GM21381 (cell line): ENCODE data around the gene C5.
"Not testable (repeated sequence)": the region's sequence is repeated elsewhere in the genome, so short reads cannot be mapped to it uniquely, and the experiment has no call there.

ENCODE experiments used
- ATAC-seq: cut with Tn5 transposase; IDR thresholded peaks from one replicate; pipeline ENCODE4 v1.9.1; 2021; ENCODE audit warnings: mild to moderate bottlenecking, moderate library complexity; ENCODE audit not compliant: unreplicated experiment

Gene C5

DNA sequence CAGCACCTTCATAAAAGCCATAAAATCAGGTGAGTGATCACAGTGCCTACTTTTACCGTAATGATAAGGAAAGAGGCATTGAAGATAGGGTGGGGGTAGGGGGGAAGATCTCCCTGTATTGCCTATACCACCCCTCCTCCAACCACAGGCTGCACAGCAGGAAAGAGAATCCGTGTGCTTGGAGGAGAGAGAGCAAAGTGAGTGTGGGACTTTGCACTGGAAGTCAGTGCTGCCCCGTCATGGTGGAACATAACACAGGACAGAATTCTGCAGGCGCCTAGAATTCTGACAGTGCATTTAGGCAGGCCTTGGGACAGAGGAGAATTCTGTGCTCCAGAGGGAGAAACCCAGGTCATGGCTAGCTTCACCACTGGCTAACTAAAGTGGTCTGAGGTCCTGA, 3.5 kb upstream of the C5 start:
- ATAC-seq, result no peak

GRCh38 chr9:121048618-121049017, 1.5 kb downstream of the C5 start:
- no peak for ATAC-seq

GRCh38 chr9:121048175-121048574, 1.9 kb downstream of the C5 start:
- no peak for ATAC-seq

DNA sequence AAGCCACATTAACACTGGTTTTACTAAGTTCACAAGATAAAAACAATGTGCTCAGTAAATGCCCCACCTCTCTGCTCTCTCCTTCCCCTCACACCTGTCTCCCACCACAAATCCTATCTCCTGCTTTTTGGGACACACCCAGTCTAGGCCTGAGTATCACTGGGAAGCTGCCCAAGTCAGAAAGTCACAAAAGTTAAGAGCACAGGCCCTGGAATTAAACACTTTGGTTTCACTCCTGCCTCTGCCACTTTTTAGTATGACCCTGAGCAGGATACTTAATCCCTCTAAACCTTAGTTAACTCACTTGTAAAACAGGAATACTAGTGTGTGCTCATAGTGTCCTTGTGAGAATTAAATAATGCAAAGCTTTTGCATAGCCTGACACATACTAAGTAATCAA, 11.3 kb downstream of the C5 start:
- ATAC-seq, result no peak

DNA sequence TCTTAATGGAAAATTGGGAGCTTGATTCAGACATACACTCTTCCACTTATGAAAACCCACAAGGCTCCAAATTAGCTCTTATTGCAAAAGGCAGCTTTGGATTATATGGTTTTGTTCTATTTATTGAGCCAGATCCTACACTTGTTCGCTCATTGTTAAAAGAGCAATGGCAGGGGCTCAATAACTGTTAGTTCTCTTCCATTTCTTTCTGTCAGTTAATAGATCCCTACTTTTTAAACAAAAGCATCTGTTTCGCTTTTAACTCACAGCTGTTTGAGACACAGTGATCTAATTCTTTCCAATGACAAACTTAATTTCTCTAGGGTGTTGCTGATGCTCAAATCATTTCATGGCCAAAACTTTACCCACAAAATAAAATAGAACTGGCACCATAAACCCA, 11.7 kb downstream of the C5 start:
- ATAC-seq, result no peak

DNA sequence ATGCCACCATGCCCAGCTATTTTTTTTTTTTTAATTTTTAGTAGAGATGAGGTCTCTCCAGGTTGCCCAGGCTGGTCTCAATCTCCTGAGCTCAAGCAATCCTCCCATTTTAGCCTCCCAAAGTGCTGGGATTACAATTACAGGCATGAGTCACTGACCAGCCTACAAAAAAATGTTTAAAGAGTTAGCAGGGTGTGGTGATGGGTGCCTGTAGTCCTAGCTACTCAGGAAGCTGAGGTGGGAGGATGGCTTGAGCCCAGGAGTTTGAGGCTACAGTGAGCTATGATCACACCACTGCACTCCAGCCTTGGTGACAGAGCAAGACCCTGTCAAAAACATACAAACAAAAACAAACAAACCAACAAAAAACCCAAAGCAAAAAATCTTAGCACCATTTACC, 14.4 kb downstream of the C5 start:
- not testable (repeated sequence) for ATAC-seq

DNA sequence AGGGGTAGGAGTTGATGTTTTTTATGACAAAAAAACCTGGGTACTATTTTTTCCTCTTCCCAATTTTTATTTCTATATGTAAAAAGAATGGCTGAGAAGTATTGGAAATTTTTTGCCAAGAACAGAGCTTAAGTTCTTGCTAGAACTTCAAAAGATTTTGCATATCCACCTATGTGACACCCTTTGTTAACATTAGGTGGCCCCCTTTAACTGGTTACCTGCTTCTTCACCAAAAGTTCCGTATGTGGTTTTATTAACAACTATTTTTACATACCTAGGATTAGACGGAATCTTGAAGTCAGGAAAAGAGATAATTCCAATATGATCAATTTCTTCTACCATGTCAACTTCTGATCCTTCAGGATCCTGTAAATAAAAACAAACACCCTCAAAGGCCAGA, 15.5 kb downstream of the C5 start:
- ATAC-seq, result no peak

DNA sequence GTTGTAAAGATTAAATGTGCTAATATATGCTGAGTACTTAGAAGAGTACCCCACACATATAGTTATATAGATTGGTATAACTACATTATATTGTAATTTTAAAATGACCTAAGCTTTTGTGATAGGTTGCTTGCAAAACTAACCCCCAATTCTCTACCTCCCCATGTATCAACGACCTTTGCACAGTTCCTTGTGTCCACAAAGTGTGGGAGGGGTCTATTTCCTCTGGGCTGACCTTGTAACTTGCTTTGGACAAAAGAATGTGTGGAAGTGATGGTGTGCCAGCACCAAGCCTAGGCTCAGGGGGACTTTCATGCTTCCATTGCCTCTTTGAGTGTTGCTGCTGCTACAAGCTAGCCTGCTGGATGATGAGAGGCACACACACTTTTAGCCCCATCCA, 20.6 kb downstream of the C5 start:
- ATAC-seq, result no peak

DNA sequence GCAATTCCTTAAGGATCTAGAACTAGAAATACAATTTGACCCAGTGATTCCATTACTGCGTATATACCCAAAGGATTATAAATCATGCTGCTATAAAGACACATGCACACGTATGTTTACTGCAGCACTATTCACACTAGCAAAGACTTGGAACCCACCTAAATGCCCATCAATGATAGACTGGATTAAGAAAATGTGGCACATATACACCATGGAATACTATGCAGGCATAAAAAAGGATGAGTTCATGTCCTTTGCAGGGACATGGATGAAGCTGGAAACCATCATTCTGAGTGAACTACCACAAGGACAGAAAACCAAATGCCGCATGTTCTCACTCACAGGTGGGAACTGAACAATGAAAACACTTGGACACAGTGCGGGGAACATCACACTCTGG, 21.8 kb downstream of the C5 start:
- ATAC-seq, result not testable (repeated sequence)

GRCh38 chr9:121026768-121027167, 23.3 kb downstream of the C5 start:
- ATAC-seq, result no peak

- ATAC-seq, result no peak
These were observed 23.8 kb downstream of the C5 start for GRCh38 chr9:121026260-121026691.

DNA sequence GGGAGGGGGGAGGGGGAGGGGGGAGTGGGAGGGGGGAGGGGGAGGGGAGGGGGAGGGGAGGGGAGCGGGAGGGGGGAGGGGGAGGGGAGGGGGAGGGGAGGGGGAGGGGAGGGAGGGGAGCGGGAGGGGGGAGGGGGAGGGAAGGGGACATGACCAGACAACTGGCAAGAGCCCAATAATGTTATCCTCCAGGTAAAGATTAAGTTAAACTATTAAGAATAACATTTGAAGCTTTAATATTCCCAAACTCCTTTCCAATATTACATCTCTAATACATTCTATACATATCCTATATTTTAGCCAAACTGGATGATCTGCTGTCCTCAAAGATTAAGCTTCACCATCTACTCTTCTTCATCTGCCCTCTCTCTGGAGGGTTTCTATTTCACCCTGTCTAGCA, 25.8 kb downstream of the C5 start:
- no peak for ATAC-seq

- ATAC-seq, result no peak
These were observed 27.0 kb downstream of the C5 start for GRCh38 chr9:121023064-121023463.

- no peak for ATAC-seq
These were observed 28.8 kb downstream of the C5 start for GRCh38 chr9:121021301-121021700.

GRCh38 chr9:121019273-121019672, 30.8 kb downstream of the C5 start:
- ATAC-seq, result no peak

DNA sequence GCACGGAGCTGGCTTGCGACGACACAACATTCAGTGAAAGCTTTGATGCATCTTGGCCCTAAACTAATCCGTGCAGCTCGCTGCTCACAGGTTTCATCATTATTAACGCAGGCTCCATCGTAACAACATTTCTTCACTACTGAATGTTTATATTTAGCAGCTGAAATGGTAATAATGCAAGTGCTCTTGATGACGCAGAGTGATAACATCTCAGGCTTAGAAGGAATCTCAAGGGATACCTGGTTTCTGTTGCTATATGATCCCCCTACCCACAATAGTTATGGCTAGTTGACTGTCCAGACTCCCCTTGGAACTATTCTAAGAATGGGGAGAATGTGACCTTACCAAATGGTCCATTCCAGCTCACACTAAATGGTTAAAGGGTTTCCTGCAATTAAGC, 36.2 kb downstream of the C5 start:
- ATAC-seq, result no peak

DNA sequence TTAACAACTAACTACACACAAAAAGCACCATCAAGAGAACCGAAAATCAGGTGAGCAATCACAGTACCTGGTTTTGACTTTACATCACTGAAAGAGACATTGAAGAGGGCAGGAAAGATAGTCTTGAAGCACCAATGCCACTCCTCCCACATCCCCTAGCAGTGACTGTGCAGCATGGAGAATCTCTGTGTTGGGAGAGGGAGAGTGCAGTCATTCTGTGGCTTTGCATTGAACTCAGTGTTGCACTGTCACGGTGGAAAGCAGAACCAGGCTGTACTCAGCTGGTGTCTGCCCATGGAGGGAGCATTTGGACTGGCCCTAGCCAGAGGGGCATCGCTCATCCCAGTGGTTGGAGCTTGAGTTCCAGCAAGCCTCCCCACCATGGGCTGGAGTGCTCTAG, 40.4 kb downstream of the C5 start:
- no peak for ATAC-seq

- no peak for ATAC-seq
These were observed 50.8 kb downstream of the C5 start for GRCh38 chr9:120999317-120999716.

- no peak for ATAC-seq
These were observed 52.0 kb downstream of the C5 start for GRCh38 chr9:120998111-120998510.

GRCh38 chr9:120997502-120997901, 52.6 kb downstream of the C5 start:
- no peak for ATAC-seq

GRCh38 chr9:120996409-120996808, 53.7 kb downstream of the C5 start:
- no peak for ATAC-seq

GRCh38 chr9:120989065-120989464, 61.0 kb downstream of the C5 start:
- no peak for ATAC-seq

GRCh38 chr9:120985819-120986222, 64.3 kb downstream of the C5 start:
- ATAC-seq, result no peak

- ATAC-seq, result peak; percentile 57
These were observed 66.7 kb downstream of the C5 start for GRCh38 chr9:120983259-120983837.
